GM18907 (cell line): ENCODE measurements around the gene MIER2.
"Not testable (repeated sequence)": the region's sequence is repeated elsewhere in the genome, so short reads cannot be mapped to it uniquely, and the experiment has no call there.

Experiments
- ATAC-seq: cut with Tn5 transposase; IDR thresholded peaks from one replicate; pipeline ENCODE4 v1.9.1; 2021; ENCODE audit warnings: mild to moderate bottlenecking, moderate library complexity; ENCODE audit not compliant: unreplicated experiment

MIER2 gene, protein sequence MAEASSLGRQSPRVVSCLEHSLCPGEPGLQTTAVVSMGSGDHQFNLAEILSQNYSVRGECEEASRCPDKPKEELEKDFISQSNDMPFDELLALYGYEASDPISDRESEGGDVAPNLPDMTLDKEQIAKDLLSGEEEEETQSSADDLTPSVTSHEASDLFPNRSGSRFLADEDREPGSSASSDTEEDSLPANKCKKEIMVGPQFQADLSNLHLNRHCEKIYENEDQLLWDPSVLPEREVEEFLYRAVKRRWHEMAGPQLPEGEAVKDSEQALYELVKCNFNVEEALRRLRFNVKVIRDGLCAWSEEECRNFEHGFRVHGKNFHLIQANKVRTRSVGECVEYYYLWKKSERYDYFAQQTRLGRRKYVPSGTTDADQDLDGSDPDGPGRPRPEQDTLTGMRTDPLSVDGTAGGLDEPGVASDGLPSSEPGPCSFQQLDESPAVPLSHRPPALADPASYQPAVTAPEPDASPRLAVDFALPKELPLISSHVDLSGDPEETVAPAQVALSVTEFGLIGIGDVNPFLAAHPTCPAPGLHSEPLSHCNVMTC

GRCh38 chr19:344625-345319, at the start of gene MIER2:
MIER2 (minus strand) TSS chr19:344796; CDS start chr19:344782, 14 bp downstream.
- ATAC-seq, result peak; percentile 69

DNA sequence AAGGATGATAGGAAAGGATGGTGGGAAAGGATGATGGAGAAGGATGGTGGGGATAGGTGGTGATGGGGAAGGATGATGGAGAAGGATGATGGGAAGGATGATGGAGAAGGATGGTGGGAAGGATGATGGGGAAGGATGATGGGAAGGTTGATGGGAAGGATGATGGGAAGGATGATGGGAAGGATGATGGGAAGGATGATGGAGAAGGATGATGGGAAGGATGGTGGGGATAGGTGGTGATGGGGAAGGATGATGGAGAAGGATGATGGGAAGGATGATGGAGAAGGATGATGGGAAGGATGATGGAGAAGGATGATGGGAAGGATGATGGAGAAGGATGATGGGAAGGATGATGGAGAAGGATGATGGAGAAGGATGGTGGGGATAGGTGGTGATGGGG, 49.0 kb upstream of the MIER2 start:
- ATAC-seq, result not testable (repeated sequence)

DNA sequence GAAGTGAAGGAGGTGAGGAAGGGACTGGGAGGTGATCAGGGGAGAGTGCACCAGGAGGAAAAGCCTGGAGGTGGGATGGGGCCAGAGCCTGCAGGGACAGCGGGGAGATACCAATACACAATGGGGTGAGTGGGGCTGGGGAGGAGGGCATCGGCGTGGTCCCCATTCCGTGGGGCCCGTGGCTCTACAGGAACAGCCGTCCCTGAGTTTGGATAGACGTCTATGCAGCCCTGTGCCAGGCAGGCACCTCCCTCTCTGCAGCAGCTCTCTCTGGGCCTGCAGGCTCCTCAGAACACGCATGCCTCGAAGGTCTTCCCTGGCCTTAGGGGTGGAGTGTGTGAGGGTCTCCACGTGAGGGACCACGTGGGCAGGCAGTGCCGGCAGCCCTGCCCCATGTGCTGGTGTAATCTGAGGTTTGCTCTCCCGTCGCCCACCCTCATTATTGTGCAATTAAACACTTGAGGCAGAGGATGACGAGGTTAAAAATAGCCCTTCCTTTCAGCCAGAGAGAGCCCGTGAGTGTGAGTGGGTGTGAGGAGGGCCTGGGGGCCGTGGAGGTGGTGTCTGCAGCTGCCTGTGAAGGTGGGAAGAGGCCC, 47.9 kb upstream of the MIER2 start:
- ATAC-seq, result no peak

GRCh38 chr19:391726-392374, 47.3 kb upstream of the MIER2 start:
- no peak for ATAC-seq

DNA sequence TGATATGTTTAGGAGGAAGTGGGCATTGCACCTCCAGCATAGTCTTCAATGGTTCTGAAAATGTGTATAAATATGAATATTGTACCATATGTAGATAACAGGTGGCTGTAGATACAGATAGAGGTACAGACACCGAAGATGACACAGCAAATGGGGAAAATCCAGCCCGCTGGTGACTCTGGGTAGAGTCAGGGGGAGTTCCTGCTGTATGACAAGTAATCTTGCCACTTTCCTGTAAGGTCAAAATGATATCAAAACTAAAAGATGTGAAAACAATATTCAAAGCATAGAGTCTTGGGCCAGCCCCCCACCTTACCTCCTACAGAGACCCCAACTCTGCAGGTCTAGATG, 46.6 kb upstream of the MIER2 start:
- no peak for ATAC-seq

DNA sequence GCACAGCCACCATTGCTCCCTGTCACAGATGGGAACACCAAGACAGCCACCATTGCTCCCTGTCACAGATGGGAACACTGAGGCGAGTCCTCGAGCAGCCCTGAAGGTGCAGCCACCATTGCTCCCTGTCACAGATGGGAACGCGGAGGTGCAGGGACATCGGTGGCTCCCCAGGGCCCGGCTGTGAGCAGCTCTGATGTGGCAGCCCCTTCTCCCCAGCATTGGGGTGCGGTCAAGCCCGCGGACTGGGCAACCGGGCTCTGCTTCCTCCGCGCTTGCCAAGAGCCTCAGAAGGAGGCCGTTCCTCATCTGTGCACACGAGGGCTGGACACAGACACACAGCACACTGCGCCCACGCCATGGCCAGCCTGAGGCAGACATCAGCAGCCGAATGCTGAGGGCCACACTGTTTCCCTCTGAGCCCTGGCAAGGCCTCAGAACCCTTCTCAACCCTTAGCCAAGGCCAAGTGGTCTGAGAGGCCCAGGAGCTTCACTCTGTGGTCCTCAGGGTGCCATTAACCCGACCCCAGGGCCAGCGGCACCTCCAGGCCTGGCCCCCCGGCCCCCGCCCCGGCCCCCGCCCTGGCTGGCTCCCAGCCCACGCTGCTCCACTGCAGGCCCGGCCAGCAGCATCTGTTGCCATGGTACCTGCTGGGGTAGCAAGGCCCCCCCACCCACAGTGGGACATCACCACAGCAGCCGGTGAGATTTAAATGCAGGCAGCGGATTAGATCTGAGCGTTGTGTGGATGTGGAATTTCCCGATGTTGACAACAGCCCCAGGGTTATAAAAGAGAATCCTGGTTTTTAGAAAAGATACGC, 46.0 kb upstream of the MIER2 start:
- ATAC-seq, result no peak

GRCh38 chr19:389935-390289, 45.3 kb upstream of the MIER2 start:
- ATAC-seq, result no peak

DNA sequence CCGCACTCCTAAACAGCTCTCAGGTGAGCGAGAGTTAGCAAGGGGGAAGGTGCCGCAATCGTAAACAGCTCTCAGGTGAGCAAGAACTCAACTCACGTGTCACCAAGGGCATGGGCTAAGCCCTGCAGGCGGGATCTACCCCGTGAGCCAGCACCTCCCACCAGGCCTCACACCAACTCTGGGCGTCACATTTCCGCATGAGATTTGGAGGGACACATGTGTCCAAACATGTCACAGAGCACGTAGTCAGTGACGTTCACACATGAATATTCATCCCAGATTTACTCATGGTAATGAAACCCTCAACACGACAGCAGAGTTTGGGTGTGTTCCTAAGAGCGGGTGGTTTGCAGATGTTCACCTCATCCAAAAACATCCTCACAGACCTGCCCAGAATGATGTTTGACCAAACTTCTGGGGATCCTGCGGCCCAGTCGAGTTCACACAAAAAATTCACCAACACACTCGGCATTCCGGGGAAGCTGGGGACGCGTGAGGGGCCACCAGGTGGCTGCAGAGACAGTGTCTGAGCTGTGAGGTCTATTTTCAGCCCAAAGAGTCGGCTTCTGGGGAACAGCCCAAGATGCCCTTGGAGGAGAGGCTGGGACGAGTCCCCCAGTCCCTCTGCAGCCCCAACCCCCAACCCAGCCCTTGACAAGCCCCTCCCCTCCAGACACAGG, 44.8 kb upstream of the MIER2 start:
- ATAC-seq, result no peak

- ATAC-seq, result no peak
Measured at GRCh38 chr19:388691-389090, 44.1 kb upstream of the MIER2 start.

- no peak for ATAC-seq
Measured at GRCh38 chr19:387777-388176, 43.2 kb upstream of the MIER2 start.

DNA sequence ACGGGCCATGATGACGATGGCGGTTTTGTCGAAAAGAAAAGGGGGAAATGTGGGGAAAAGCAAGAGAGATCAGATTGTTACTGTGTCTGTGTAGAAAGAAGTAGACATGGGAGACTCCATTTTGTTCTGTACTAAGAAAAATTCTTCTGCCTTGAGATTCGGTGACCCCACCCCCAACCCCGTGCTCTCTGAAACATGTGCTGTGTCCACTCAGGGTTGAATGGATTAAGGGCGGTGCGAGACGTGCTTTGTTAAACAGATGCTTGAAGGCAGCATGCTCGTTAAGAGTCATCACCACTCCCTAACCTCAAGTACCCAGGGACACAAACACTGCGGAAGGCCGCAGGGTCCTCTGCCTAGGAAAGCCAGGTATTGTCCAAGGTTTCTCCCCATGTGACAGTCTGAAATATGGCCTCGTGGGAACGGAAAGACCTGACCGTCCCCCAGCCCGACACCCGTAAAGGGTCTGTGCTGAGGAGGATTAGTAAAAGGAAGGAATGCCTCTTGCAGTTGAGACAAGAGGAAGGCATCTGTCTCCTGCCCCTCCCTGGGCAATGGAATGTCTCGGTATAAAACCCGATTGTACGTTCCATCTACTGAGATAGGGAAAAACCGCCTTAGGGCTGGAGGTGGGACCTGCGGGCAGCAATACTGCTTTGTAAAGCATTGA, 42.2 kb upstream of the MIER2 start:
- ATAC-seq, result not testable (repeated sequence)

DNA sequence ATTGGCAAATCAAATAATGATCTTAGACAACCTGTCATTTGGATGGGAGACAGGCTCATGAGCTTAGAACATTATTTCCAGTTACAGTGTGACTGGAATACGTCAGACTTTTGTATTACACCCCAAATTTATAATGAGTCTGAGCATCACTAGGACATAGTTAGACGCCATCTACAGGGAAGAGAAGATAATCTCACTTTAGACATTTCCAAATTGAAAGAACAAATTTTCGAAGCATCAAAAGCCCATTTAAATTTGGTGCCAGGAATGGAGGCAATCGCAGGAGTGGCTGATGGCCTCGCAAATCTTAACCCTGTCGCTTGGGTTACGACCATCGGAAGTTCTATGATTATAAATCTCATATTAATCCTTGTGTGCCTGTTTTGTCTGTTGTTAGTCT, 41.6 kb upstream of the MIER2 start:
- not testable (repeated sequence) for ATAC-seq

GRCh38 chr19:384799-385169, 40.2 kb upstream of the MIER2 start:
- no peak for ATAC-seq

GRCh38 chr19:383922-384798, 39.6 kb upstream of the MIER2 start:
- ATAC-seq, result no peak

DNA sequence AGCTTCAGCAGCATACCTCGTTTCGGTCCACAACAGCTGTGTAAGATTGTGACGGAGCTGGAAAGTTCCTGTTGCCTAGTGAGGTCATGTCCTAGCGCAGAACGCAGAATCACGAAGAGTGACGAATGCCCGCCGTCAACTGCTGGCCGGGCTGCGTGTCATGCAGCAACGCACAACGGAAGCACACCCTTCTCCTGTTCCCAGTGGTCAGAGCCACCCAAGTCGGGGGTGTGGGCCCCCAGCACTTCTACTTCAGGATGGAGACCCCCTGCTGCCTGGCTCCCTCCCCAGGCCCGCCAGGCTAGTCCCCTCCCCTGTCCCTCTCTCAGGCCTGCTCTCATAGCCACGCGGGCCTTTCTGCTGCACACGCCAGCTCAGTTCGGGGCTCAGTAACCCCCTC, 38.4 kb upstream of the MIER2 start:
- no peak for ATAC-seq

DNA sequence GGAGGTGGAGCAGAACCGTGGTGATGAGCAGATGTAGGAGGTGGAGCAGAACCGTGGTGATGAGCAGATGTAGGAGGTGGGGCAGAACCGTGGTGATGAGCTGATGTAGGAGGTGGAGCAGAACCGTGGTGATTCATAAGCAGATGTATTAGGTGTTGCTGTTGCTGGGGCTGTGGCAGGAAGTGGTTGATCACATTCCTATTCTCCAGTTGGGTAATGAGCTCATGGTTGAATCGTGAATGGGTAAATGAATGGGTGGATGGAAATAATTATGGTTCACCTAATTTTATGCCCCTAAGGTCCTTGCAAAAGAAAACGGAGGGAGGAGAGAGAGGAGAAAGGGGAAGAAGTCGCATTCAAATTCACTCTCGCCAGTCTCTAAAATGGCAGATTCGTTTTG, 38.0 kb upstream of the MIER2 start:
- ATAC-seq, result not testable (repeated sequence)

GRCh38 chr19:381901-382300, 37.3 kb upstream of the MIER2 start:
- not testable (repeated sequence) for ATAC-seq

DNA sequence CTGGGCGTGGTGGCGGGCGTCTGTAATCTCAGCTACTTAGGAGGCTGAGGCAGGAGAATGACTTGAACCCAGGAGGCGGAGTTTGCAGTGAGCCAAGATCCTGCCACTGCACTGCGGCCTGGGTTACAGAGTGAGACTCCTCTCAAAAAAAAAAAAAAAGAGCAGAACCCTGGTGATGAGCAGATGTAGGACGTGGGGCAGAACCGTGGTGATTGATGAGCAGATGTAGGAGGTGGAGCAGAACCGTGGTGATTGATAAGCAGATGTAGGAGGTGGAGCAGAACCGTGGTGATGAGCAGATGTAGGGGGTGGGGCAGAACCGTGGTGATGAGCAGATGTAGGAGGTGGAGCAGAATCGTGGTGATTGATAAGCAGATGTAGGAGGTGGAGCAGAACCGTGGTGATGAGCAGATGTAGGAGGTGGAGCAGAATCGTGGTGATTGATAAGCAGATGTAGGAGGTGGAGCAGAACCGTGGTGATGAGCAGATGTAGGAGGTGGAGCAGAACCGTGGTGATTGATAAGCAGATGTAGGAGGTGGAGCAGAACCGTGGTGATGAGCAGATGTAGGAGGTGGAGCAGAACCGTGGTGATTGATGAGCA, 36.1 kb upstream of the MIER2 start:
- not testable (repeated sequence) for ATAC-seq
